GM12891 (cell line): Measurements from ENCODE around the gene MT1A.

Experiments
- POLR2A ChIP-seq: IDR thresholded peaks from 2 replicates; pipeline ENCODE4 v1.6.1; 2011; ENCODE audit warnings: low read depth, low read length, control low read depth
- POLR2AphosphoS5 ChIP-seq: IDR thresholded peaks from 2 replicates; pipeline ENCODE4 v1.6.1; 2011; ENCODE audit warnings: low read depth, low read length, control low read depth
- POU2F2 ChIP-seq: IDR thresholded peaks from 2 replicates; pipeline ENCODE4 v1.6.1; 2011; ENCODE audit warnings: low read depth, mild to moderate bottlenecking, control low read depth, low read length, moderate library complexity
- SPI1 ChIP-seq: IDR thresholded peaks from 2 replicates; pipeline ENCODE4 v1.6.1; 2011; ENCODE audit warnings: low read depth, low read length, control low read depth
- TAF1 ChIP-seq: IDR thresholded peaks from 2 replicates; pipeline ENCODE4 v1.6.1; 2011; ENCODE audit warnings: low read depth, low read length, control low read depth

GRCh38 chr16:56684926-56685590, 46.6 kb downstream of the MT1A start:
- TF ChIP-seq POLR2AphosphoS5 (no peak), SPI1 (no peak), POLR2A (no peak), TAF1 (no peak), POU2F2 (no peak)
